ENCODE measurements around the gene SLC13A2.

Gene SLC13A2

DNA sequence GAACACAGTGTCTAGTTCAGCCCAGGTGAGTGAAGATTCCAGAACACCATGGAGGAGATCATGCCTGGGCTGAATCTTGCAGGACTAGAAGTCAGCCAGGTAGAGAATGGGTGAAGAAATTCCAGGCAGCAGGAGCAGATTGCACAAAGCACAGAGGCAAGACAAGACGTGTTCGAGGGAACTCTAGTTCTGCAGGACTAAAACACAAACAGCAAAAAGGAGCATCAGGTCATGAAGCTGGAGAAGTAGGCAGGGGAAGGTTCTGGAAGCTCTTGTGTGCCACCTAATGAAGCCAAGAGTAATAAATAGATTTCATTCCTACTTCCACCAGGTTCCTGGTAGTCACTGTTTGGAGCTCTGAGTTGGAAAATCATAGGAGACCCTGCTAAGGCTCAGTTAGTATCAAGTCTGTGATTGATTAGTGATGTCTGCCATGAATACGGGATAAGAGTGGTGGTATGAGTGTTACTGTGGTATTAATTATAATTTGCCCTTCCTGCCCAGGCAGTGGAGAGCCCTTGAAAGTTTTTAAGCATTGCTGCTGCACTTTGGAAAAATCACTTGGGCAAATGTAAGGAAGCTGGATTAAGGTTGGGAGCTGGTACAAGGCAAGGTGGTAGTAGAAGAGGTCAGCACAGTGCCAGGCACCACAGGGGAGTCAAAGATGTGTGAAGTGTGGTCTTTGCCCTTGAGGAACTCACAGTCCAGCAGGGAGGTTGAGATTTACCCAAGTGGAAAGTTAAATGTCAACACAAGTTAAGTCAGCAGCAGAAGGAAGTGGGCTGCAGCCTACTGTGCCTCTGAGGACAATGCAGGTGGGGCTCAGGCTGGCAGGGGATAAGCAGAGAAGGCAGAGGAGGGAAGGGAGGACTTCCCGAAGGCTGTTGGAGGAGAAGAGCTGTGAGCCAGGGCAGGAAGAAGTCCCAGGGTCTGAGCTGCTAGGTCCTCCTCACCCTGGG, 19.2 kb downstream of the SLC13A2 start:
- Histone ChIP-seq H3K4me1 (ENCODE audit: control insufficient read depth, insufficient read depth, low read length) (no peaks in the 10 kb centered on the region), H3K36me3 (ENCODE audit: control insufficient read depth, insufficient read depth, low read length) (no peaks in the 10 kb centered on the region), H3K4me3 (ENCODE audit: low read length) (no peak overlapping the region), H3K27me3 (ENCODE audit: control insufficient read depth, insufficient read depth, low read length) (no peaks in the 10 kb centered on the region), H3K9me3 (ENCODE audit: control insufficient read depth, insufficient read depth, low read length) (no peaks in the 10 kb centered on the region), H3K27ac (ENCODE audit: low read length) (no peak overlapping the region)
- DNase-seq (ENCODE audit: low read depth, low spot score): no peak
- WGBS (ENCODE audit: insufficient coverage, insufficient read length): no CpG with 5 or more reads among the region's 4 CpGs

DNA sequence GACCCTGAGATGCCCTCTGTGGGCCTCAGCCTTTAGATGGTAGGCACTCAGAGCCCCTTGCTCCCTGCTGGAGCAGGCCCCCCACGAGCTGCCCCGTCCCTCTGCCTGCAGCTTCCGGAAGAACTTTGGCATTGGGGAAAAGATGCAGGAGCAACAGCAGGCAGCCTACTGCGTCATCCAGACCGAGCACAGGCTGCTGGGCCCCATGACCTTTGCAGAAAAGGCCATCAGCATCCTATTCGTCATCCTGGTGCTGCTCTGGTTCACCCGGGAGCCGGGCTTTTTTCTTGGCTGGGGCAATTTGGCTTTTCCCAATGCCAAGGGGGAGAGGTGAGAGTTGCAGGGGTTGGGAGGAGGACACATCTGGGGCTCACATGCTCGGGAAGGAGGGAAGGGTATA, 20.0 kb downstream of the SLC13A2 start:
- no peak for DNase-seq (ENCODE audit: low read depth, low spot score)
- Histone ChIP-seq H3K27ac (ENCODE audit: low read length) (no peak overlapping the region), H3K36me3 (ENCODE audit: control insufficient read depth, insufficient read depth, low read length) (no peaks in the 10 kb centered on the region), H3K9me3 (ENCODE audit: control insufficient read depth, insufficient read depth, low read length) (no peaks in the 10 kb centered on the region), H3K4me3 (ENCODE audit: low read length) (no peak overlapping the region), H3K4me1 (ENCODE audit: control insufficient read depth, insufficient read depth, low read length) (peaks cover 4% of the 10 kb centered on the region), H3K27me3 (ENCODE audit: control insufficient read depth, insufficient read depth, low read length) (no peaks in the 10 kb centered on the region)
- no CpG with 5 or more reads among the region's 9 CpGs for WGBS (ENCODE audit: insufficient coverage, insufficient read length)

DNA sequence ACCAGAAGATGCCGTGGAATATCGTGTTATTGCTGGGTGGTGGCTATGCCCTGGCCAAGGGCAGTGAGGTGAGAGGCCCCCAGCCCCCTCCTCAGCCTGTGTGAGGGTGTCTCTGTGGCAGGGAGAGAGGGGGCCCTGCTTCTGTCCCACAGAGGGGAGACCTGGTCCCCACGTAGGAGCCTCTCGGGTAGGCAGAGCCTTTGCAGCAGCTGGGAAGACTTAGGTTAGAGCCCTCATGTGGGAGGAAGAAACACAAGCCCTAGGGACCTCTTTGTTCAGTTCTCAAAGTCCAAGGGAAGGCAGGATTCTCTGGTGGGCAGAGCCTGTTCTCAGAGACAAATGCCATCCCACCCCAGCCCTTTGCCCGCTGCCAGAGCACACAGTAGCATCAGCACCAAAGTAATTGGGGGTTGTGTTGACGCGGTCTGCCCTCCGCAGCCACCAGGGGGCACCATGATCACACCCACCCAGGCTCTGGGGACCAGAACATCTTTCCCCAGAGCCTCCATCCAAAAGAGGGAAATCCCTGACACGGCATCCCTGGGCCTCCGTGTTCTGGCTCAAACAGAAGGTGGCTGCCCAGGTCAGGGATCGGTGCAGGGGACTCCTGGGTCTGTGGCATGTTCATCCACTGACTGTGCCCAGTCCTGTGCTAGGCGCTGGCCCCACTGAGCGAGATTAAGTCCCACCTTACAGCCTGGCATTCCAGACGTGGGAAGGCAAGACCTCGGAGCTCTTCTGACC, 21.2 kb downstream of the SLC13A2 start:
- Histone ChIP-seq H3K27ac (ENCODE audit: low read length) (no peak overlapping the region), H3K27me3 (ENCODE audit: control insufficient read depth, insufficient read depth, low read length) (no peaks in the 10 kb centered on the region), H3K9me3 (ENCODE audit: control insufficient read depth, insufficient read depth, low read length) (no peaks in the 10 kb centered on the region), H3K4me3 (ENCODE audit: low read length) (no peak overlapping the region), H3K4me1 (ENCODE audit: control insufficient read depth, insufficient read depth, low read length) (peaks cover 6% of the 10 kb centered on the region), H3K36me3 (ENCODE audit: control insufficient read depth, insufficient read depth, low read length) (no peaks in the 10 kb centered on the region; the same call in 1 of the 2 replicates)
- no CpG with 5 or more reads among the region's 15 CpGs for WGBS (ENCODE audit: insufficient coverage, insufficient read length)
- DNase-seq (ENCODE audit: low read depth, low spot score): peak; percentile 50

DNA sequence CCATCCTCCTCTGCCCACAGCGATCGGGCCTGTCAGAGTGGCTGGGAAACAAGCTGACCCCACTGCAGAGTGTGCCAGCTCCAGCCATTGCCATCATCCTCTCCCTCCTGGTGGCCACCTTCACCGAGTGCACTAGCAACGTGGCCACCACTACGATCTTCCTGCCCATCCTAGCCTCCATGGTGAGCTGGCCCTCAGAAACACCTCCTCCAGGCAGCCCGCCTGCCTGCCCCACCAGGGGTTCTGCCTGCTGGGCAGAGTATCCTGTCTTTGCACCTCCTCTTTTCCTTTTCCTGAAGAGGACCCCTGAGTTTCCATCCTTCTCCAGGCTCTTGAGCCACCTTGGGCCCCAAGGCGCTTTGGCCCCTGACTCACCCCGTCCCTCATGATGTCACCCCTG, 22.2 kb downstream of the SLC13A2 start:
- no peak for DNase-seq (ENCODE audit: low read depth, low spot score)
- peaks cover 6% of the 10 kb centered on the region for H3K4me1 ChIP-seq (ENCODE audit: control insufficient read depth, insufficient read depth, low read length)
- no peak overlapping the region for H3K4me3 ChIP-seq (ENCODE audit: low read length)
- H3K9me3 ChIP-seq (ENCODE audit: control insufficient read depth, insufficient read depth, low read length): no peaks in the 10 kb centered on the region
- WGBS (ENCODE audit: insufficient coverage, insufficient read length): no CpG with 5 or more reads among the region's 8 CpGs
- H3K27ac ChIP-seq (ENCODE audit: low read length): no peak overlapping the region
- H3K36me3 ChIP-seq (ENCODE audit: control insufficient read depth, insufficient read depth, low read length): no peaks in the 10 kb centered on the region; the same call in 1 of the 2 replicates
- H3K27me3 ChIP-seq (ENCODE audit: control insufficient read depth, insufficient read depth, low read length): no peaks in the 10 kb centered on the region

DNA sequence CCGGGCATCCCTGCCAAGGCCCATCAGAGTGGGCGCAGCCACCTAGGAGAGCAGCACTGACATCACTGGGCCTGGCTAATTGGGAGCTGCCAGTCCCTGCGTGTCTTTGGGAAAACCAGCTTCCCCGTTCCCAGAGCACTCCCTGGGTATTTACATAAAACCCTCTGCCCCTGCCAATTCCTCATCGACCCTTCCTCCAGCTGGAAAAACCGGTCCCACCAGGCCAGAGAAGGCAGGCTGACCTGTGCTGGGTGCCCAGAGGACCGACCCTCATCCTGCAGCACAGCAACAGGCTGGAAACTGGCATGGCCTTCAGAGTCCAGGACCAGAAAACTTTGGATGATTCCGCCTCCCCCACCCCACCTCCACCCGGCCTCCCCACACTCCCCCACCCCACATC, 24.5 kb downstream of the SLC13A2 start:
- H3K4me3 ChIP-seq (ENCODE audit: low read length): no peak overlapping the region
- peaks cover 6% of the 10 kb centered on the region for H3K4me1 ChIP-seq (ENCODE audit: control insufficient read depth, insufficient read depth, low read length)
- H3K27me3 ChIP-seq (ENCODE audit: control insufficient read depth, insufficient read depth, low read length): no peaks in the 10 kb centered on the region
- peak; percentile 25 for DNase-seq (ENCODE audit: low read depth, low spot score)
- no peaks in the 10 kb centered on the region; the same call in 1 of the 2 replicates for H3K36me3 ChIP-seq (ENCODE audit: control insufficient read depth, insufficient read depth, low read length)
- H3K9me3 ChIP-seq (ENCODE audit: control insufficient read depth, insufficient read depth, low read length): no peaks in the 10 kb centered on the region
- H3K27ac ChIP-seq (ENCODE audit: low read length): no peak overlapping the region
- no CpG with 5 or more reads among the region's 9 CpGs for WGBS (ENCODE audit: insufficient coverage, insufficient read length)

DNA sequence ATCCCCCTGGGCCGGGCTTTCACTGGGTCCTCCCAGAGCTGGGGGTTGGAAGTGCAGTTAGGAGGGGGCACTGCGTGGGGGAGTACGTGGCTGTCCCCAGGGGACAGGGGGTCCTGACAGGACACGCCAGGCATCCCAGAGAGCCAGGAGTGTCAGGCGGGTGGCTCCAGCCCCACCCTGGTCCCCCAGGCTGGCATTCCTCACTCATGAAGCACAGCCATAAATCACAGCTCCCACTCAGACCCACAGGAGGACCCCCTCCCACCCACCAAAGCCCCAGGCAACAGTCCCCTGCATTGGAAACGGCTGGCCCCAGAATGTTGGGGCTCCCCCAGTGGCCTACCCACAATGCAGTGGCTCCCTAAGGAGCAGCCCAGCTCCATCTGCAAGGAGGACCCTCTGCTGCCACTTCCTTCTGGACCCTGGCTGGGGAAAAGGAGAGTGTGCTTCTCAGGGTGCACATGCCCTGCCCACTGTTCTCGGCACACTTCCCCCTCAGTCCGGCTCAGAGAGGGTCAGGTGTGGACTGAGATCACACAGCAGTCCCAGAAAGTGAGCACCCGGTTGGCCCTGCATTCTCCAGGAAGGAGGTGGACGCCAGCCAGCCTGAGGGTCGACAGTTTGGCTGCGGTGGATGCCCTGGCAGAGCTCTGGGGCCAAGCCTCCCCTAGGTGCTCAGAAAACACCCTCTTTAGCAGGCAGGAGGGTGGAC, 25.4 kb downstream of the SLC13A2 start:
- no peak overlapping the region for H3K27ac ChIP-seq (ENCODE audit: low read length)
- WGBS (ENCODE audit: insufficient coverage, insufficient read length): no CpG with 5 or more reads among the region's 12 CpGs
- DNase-seq (ENCODE audit: low read depth, low spot score): no peak

DNA sequence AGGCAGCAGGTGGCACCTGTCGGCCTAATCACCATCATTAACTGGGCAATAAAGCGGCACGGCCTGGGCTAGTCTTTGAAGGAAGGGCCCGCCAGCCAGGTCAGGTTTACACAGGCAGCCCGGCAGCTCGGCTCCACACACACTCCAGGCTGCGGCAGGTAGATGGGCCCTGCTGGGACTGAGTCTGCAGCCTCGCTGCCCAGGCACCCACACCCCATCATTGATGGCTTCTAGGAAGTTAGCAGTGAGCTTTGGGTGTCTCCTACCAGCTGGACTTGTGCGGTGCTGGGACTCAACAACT, 25.9 kb downstream of the SLC13A2 start:
- H3K27ac ChIP-seq (ENCODE audit: low read length): no peak overlapping the region
- no peaks in the 10 kb centered on the region; the same call in 1 of the 2 replicates for H3K36me3 ChIP-seq (ENCODE audit: control insufficient read depth, insufficient read depth, low read length)
- H3K27me3 ChIP-seq (ENCODE audit: control insufficient read depth, insufficient read depth, low read length): no peaks in the 10 kb centered on the region
- H3K4me1 ChIP-seq (ENCODE audit: control insufficient read depth, insufficient read depth, low read length): peaks cover 6% of the 10 kb centered on the region
- WGBS (ENCODE audit: insufficient coverage, insufficient read length): no CpG with 5 or more reads among the region's 9 CpGs
- H3K4me3 ChIP-seq (ENCODE audit: low read length): no peak overlapping the region
- H3K9me3 ChIP-seq (ENCODE audit: control insufficient read depth, insufficient read depth, low read length): no peaks in the 10 kb centered on the region
- DNase-seq (ENCODE audit: low read depth, low spot score): no peak

More for the DNA sequence above, 25.4 kb downstream of the SLC13A2 start:
- no peaks in the 10 kb centered on the region for H3K9me3 ChIP-seq (ENCODE audit: control insufficient read depth, insufficient read depth, low read length)
- H3K27me3 ChIP-seq (ENCODE audit: control insufficient read depth, insufficient read depth, low read length): no peaks in the 10 kb centered on the region
- H3K4me3 ChIP-seq (ENCODE audit: low read length): no peak overlapping the region
- H3K36me3 ChIP-seq (ENCODE audit: control insufficient read depth, insufficient read depth, low read length): no peaks in the 10 kb centered on the region; the same call in 1 of the 2 replicates
- H3K4me1 ChIP-seq (ENCODE audit: control insufficient read depth, insufficient read depth, low read length): peaks cover 6% of the 10 kb centered on the region

DNA sequence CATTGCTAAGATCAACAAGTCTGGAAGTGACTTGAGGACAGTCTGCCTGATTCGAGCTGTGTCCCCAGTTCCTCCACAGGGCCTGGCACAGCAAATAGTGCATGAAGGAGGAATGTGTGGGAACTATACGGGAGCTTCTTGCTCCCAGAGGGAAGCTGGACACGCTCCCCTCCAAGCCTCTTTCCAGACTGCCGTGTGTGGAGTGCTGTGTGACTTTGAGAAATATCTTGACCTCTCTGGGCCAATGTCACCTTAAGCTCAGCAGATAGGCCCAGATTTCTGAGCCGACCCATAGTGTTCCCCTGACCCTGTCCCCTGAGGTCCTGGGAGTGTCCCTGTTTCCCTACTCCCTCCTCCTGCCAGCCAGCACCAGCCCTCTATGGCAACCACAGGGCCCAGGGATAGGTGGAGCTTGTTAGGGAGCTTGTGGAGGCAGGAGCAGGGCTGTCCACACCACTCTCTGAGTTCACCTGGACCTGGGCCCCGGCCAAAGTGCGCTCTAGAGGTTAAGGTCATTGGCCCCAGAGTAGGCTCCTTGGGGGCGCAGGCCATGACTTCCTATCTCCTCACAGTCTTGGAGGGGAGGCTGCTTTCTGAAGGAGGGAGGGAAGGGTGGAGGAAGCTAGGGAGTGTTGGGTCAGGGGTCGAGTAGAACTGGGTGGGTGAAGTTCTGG, 26.4 kb downstream of the SLC13A2 start:
- H3K36me3 ChIP-seq (ENCODE audit: control insufficient read depth, insufficient read depth, low read length): no peaks in the 10 kb centered on the region; the same call in 1 of the 2 replicates
- H3K4me1 ChIP-seq (ENCODE audit: control insufficient read depth, insufficient read depth, low read length): peaks cover 6% of the 10 kb centered on the region
- H3K4me3 ChIP-seq (ENCODE audit: low read length): no peak overlapping the region
- no peak overlapping the region for H3K27ac ChIP-seq (ENCODE audit: low read length)
- no peak for DNase-seq (ENCODE audit: low read depth, low spot score)
- no peaks in the 10 kb centered on the region for H3K27me3 ChIP-seq (ENCODE audit: control insufficient read depth, insufficient read depth, low read length)
- H3K9me3 ChIP-seq (ENCODE audit: control insufficient read depth, insufficient read depth, low read length): no peaks in the 10 kb centered on the region
- no CpG with 5 or more reads among the region's 9 CpGs for WGBS (ENCODE audit: insufficient coverage, insufficient read length)

DNA sequence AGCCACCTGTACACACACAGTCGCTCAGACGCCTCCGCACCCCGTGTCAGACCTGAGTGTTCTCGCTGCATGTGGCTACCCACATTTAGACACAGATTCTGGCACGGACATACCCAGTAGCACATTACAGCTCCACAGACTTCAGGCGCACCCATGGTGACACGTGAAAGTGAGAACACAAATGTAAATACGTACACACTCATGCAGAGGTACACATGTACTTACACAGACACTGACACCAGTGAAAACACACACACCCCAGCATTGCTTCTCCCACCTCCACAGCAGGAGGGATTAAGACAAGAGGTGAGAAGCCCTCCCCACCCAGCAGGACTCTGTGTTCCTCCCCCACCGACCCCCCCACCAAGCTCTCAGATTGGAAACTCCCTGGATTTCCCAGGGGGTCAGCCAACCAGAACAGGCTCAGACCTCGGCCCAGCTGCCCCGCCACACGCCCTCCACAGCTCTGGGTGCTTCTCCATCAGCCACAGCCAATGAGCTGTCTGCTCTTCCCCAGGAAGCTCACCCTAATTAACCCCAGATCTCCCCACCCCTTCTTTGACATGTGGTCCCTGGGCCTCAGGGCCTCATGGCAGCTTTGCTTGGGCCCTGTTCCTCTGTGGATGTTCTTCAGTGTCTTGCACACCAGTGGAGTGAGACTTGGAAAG, 27.4 kb downstream of the SLC13A2 start:
- H3K27ac ChIP-seq (ENCODE audit: low read length): no peak overlapping the region
- WGBS (ENCODE audit: insufficient coverage, insufficient read length): no CpG with 5 or more reads among the region's 13 CpGs
- no peak for DNase-seq (ENCODE audit: low read depth, low spot score)
- H3K36me3 ChIP-seq (ENCODE audit: control insufficient read depth, insufficient read depth, low read length): no peaks in the 10 kb centered on the region; the same call in 1 of the 2 replicates
- peaks cover 6% of the 10 kb centered on the region for H3K4me1 ChIP-seq (ENCODE audit: control insufficient read depth, insufficient read depth, low read length)
- no peaks in the 10 kb centered on the region for H3K27me3 ChIP-seq (ENCODE audit: control insufficient read depth, insufficient read depth, low read length)
- H3K4me3 ChIP-seq (ENCODE audit: low read length): no peak overlapping the region
- H3K9me3 ChIP-seq (ENCODE audit: control insufficient read depth, insufficient read depth, low read length): no peaks in the 10 kb centered on the region

All from iPS DF 6.9 (cell line).